Choroid plexus epithelial cell (primary cell): ENCODE measurements around the gene CPSF4.
"Not testable (repeated sequence)": the region's sequence is repeated elsewhere in the genome, so short reads cannot be mapped to it uniquely, and the experiment has no call there.

Experiments used
- DNase-seq: peaks from one replicate; pipeline ENCODE4 v3.0.0-alpha.2; 2010; ENCODE audit warnings: low read depth
- H3K4me3 ChIP-seq: 2 replicates; pipeline ENCODE4 v1.5.1; 2011; ENCODE audit warnings: low read depth, mild to moderate bottlenecking, control low read depth, low read length, moderate library complexity
- CTCF ChIP-seq: conservative IDR thresholded peaks from 2 replicates; pipeline ENCODE4 v1.5.1; 2011; ENCODE audit warnings: low read depth, mild to moderate bottlenecking, control low read depth, inconsistent platforms, low read length, moderate library complexity

The CPSF4 gene

DNA sequence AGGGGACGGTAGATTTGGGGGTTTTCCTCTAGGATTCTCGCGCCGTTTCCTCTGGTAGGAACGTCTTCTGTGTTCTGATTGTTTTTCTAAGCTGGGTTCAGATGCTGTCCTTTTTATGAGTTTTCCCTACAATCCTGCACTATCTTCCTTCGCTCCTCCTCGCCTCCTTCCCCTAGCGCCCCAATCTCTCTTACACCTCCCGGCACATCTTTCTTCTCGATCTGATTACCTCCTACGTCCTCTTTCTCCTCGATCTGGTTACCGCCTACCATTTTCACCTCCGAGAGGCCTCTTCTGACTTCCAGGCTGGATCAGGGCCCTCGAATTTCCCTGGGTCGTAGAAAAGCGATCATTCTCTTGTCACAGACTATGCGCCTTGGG lies 29.6 kb upstream of the CPSF4 start:
- DNase-seq: peak; percentile 19
- peak overlapping the region; percentile 100 for H3K4me3 ChIP-seq
- TF ChIP-seq CTCF: no peak

- H3K4me3 ChIP-seq: peak overlapping the region; percentile 100
- DNase-seq: no peak
- TF ChIP-seq CTCF: no peak
These were observed 28.9 kb upstream of the CPSF4 start for GRCh38 chr7:99409806-99410205.

- DNase-seq: no peak
- H3K4me3 ChIP-seq: no peak overlapping the region
- no peak for TF ChIP-seq CTCF
These were observed 28.1 kb upstream of the CPSF4 start for GRCh38 chr7:99410635-99411034.

GRCh38 chr7:99415513-99416127 lies 23.1 kb upstream of the CPSF4 start:
- H3K4me3 ChIP-seq: not testable (repeated sequence)
- peak; percentile 80 for DNase-seq
- peak; percentile 70 for TF ChIP-seq CTCF

DNA sequence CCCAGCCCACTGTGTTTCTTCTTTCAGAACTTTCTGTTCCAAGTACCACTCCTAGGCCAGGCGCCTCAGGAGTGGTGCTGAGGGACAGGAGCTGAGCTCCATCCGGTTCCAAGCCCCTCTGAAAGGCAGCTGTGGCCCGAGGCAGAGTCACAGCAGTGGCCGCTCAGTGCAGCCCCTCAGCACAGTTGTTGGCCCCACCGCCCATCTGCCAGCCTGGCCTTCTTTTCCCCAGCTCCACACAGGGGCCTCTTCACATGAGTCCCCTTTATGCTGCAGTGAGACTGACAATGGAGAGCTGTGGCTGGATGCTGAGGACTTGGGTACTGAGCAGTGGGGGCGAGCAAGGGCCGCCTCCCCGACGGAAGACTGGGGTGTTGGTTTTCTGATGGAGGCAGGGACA lies 20.5 kb upstream of the CPSF4 start:
- TF ChIP-seq CTCF: no peak
- DNase-seq: no peak
- no peak overlapping the region for H3K4me3 ChIP-seq

- no peak for DNase-seq
- H3K4me3 ChIP-seq: no peak overlapping the region
- no peak for TF ChIP-seq CTCF
These were observed 19.3 kb upstream of the CPSF4 start for GRCh38 chr7:99419323-99420021.

DNA sequence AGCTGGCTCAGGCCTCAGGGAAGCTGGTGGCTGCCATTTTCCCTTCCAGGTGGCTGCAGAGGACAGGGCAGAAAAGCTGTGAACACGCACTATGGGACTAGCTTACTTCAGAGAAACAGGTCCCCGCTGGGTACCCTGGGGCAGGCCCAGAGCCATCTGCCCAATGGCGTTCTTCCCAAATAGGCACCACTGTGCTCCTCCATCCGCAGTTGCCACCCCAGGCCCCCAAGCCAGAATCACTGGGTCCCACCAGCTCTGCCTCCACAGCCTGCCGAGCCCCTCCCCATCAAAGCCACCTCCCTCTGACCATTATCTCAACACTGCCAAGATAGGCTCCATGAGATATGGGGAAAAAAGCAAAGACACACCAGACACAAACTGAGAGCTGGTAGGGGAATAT lies 18.5 kb upstream of the CPSF4 start:
- DNase-seq: no peak
- no peak overlapping the region for H3K4me3 ChIP-seq
- TF ChIP-seq CTCF: no peak
